MM.1S (cell line): ENCODE measurements around the gene PCAT6.

Experiments used
- DNase-seq: peaks from one replicate; pipeline ENCODE4 v3.0.0-alpha.2; 2015
- H2AFZ ChIP-seq: fragments of 300-600 bp; sonication (generic); 2 replicates; pipeline ENCODE4 v1.6.0; 2016; ENCODE audit warnings: antibody characterized with exemption, low read length
- H3F3A ChIP-seq: fragments of 300-600 bp; sonication (generic); 2 replicates; pipeline ENCODE4 v1.6.1; 2016; ENCODE audit warnings: mild to moderate bottlenecking, antibody characterized with exemption, low read length, moderate library complexity, mixed read lengths; ENCODE audit not compliant: insufficient read depth
- H3K27ac ChIP-seq: fragments of 300-600 bp; sonication (generic); 2 replicates; pipeline ENCODE4 v1.5.1; 2016; ENCODE audit warnings: mild to moderate bottlenecking, low read length
- H3K27me3 ChIP-seq: fragments of 300-600 bp; sonication (generic); replicated peaks from 2 replicates; pipeline ENCODE4 v1.6.0; 2016; ENCODE audit warnings: low read length; ENCODE audit not compliant: insufficient read depth
- H3K36me3 ChIP-seq: fragments of 300-600 bp; sonication (generic); replicated peaks from 2 replicates; pipeline ENCODE4 v1.6.1; 2016; ENCODE audit warnings: mild to moderate bottlenecking, low read length, mixed read lengths; ENCODE audit not compliant: insufficient read depth
- H3K4me1 ChIP-seq: fragments of 300-600 bp; sonication (generic); 2 replicates; pipeline ENCODE4 v1.6.1; 2016; ENCODE audit warnings: low read length, mixed read lengths
- H3K4me2 ChIP-seq: fragments of 300-600 bp; sonication (generic); 2 replicates; pipeline ENCODE4 v1.6.0; 2016; ENCODE audit warnings: low read depth, low read length
- H3K4me3 ChIP-seq: fragments of 300-600 bp; sonication (generic); 2 replicates; pipeline ENCODE4 v1.5.1; 2016; ENCODE audit warnings: low read length, mixed read lengths
- H3K79me2 ChIP-seq: fragments of 300-600 bp; sonication (generic); 2 replicates; pipeline ENCODE4 v1.6.1; 2016; ENCODE audit warnings: mixed run types, low read length, mixed read lengths
- H3K9ac ChIP-seq: fragments of 300-600 bp; sonication (generic); 2 replicates; pipeline ENCODE4 v1.6.1; 2016; ENCODE audit warnings: low read length, mixed read lengths
- H3K9me2 ChIP-seq: fragments of 300-600 bp; sonication (generic); replicated peaks from 2 replicates; pipeline ENCODE4 v1.6.1; 2016; ENCODE audit warnings: mild to moderate bottlenecking, low read length, mixed read lengths; ENCODE audit not compliant: insufficient read depth
- H3K9me3 ChIP-seq: fragments of 300-600 bp; sonication (generic); replicated peaks from 2 replicates; pipeline ENCODE4 v1.6.1; 2016; ENCODE audit warnings: mild to moderate bottlenecking, low read length, mixed read lengths; ENCODE audit not compliant: insufficient read depth
- H4K20me1 ChIP-seq: fragments of 300-600 bp; sonication (generic); 2 replicates; pipeline ENCODE4 v1.6.1; 2016; ENCODE audit warnings: mild to moderate bottlenecking, low read length, moderate library complexity, mixed read lengths; ENCODE audit not compliant: insufficient read depth
- EZH2 ChIP-seq: fragments of 300-600 bp; sonication (generic); optimal IDR thresholded peaks from 2 replicates; pipeline ENCODE3; 2017; ENCODE audit warnings: low read depth, mild to moderate bottlenecking, antibody characterized with exemption, low read length, mixed read lengths
- EZH2phosphoT487 ChIP-seq: fragments of 300-600 bp; sonication (generic); IDR thresholded peaks from 2 replicates; pipeline ENCODE4 v1.6.1; 2018; ENCODE audit warnings: antibody characterized with exemption, low read length
- TF ChIP-seq, protein P1 (sequence below): fragments of 300-600 bp; sonication (generic); IDR thresholded peaks from 2 replicates; pipeline ENCODE4 v1.5.1; 2016; ENCODE audit warnings: antibody characterized with exemption, low read length, mixed read lengths

PCAT6 gene

DNA sequence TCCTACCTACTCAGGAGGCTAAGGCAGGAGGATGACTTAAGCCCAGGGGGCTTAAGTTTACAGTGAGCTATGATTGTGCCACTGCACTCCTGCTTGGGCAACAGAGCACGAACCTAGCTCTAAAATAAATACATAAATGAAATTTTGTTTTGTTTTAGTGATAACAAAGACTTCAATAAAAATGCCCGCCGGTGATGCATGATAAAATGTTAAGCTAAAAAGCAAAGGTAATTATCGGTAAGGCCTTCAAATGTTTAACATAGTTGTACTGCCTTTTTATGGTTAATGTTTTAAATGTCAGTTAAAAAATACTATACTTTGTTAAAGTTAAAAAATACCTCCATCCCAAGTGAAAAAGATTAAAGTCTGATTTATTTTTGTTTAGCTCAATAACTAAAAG lies 29.6 kb upstream of the PCAT6 start:
- no peaks in the 10 kb centered on the region for H3K9me2 ChIP-seq
- H3K4me3 ChIP-seq: no peak overlapping the region
- no peaks in the 10 kb centered on the region for H3K79me2 ChIP-seq
- no peaks in the 10 kb centered on the region for H3K9me3 ChIP-seq
- TF ChIP-seq EZH2: no peak
- TF ChIP-seq, protein P1, sequence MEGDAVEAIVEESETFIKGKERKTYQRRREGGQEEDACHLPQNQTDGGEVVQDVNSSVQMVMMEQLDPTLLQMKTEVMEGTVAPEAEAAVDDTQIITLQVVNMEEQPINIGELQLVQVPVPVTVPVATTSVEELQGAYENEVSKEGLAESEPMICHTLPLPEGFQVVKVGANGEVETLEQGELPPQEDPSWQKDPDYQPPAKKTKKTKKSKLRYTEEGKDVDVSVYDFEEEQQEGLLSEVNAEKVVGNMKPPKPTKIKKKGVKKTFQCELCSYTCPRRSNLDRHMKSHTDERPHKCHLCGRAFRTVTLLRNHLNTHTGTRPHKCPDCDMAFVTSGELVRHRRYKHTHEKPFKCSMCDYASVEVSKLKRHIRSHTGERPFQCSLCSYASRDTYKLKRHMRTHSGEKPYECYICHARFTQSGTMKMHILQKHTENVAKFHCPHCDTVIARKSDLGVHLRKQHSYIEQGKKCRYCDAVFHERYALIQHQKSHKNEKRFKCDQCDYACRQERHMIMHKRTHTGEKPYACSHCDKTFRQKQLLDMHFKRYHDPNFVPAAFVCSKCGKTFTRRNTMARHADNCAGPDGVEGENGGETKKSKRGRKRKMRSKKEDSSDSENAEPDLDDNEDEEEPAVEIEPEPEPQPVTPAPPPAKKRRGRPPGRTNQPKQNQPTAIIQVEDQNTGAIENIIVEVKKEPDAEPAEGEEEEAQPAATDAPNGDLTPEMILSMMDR: no peak
- no peak for TF ChIP-seq EZH2phosphoT487
- no peaks in the 10 kb centered on the region for H3K36me3 ChIP-seq
- no peaks in the 10 kb centered on the region for H3K4me1 ChIP-seq
- no peak overlapping the region for H3K4me2 ChIP-seq
- H3F3A ChIP-seq: no peaks in the 10 kb centered on the region
- H3K27me3 ChIP-seq: no peaks in the 10 kb centered on the region
- H3K27ac ChIP-seq: no peak overlapping the region
- H3K9ac ChIP-seq: no peak overlapping the region
- no peaks in the 10 kb centered on the region for H4K20me1 ChIP-seq
- no peak overlapping the region for H2AFZ ChIP-seq
- DNase-seq: no peak

DNA sequence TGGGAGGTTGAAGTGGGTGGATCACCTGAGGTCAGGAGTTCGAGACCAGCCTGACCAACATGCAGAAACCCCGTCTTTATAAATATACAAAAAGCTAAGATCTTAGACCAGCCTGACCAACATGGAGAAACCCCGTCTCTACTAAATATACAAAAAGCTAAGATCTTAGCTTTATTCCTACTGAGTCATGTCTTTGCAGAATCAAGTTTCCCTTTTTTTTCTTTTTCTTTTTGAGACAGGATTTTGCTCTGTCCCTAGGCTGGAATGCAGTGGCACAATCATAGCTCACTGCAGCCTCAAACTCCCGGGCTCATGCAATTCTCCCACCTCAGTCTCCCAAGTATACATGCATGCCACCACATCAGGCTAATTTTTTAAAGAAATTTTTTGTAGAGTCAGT lies 23.9 kb upstream of the PCAT6 start:
- no peaks in the 10 kb centered on the region for H3K27me3 ChIP-seq
- H2AFZ ChIP-seq: no peak overlapping the region
- no peaks in the 10 kb centered on the region for H3K4me1 ChIP-seq
- no peak overlapping the region for H3K4me3 ChIP-seq
- H3K27ac ChIP-seq: no peak overlapping the region
- H3K36me3 ChIP-seq: no peaks in the 10 kb centered on the region
- H3K9me3 ChIP-seq: no peaks in the 10 kb centered on the region
- H3K4me2 ChIP-seq: no peak overlapping the region
- TF ChIP-seq, protein P1: no peak
- TF ChIP-seq EZH2 (no peak), EZH2phosphoT487 (no peak)
- H3K9me2 ChIP-seq: no peaks in the 10 kb centered on the region
- no peak for DNase-seq
- H3F3A ChIP-seq: no peaks in the 10 kb centered on the region
- no peak overlapping the region for H3K9ac ChIP-seq
- no peaks in the 10 kb centered on the region for H3K79me2 ChIP-seq
- H4K20me1 ChIP-seq: no peaks in the 10 kb centered on the region

DNA sequence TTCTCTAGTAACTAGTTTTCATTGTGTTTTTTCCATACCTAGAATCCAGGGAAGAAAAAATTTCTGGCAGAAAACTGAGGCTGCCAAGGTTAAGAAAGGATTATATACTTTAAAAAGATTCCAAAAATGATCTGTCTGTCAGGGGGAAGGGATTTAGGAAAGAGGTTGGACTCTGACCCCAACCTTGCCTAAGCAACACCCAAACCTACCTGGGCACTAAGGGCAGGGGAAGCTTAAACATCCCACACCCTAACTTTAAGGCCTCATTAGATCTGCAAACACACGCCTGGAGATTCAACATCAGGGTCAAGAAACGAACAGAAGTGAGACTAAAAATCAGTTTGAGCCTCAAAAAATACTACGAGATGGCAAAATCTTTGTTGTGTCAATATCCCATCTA lies 22.0 kb upstream of the PCAT6 start:
- TF ChIP-seq EZH2: no peak
- TF ChIP-seq, protein P1: no peak
- no peak for TF ChIP-seq EZH2phosphoT487
- no peaks in the 10 kb centered on the region for H3K79me2 ChIP-seq
- no peak for DNase-seq
- H3K27ac ChIP-seq: no peak overlapping the region
- H3K27me3 ChIP-seq: no peaks in the 10 kb centered on the region
- no peaks in the 10 kb centered on the region for H4K20me1 ChIP-seq
- H3K9me3 ChIP-seq: no peaks in the 10 kb centered on the region
- H3K4me1 ChIP-seq: no peaks in the 10 kb centered on the region
- H3K36me3 ChIP-seq: no peaks in the 10 kb centered on the region
- H3F3A ChIP-seq: no peaks in the 10 kb centered on the region
- no peak overlapping the region for H3K4me3 ChIP-seq
- no peak overlapping the region for H2AFZ ChIP-seq
- no peak overlapping the region for H3K9ac ChIP-seq
- no peaks in the 10 kb centered on the region for H3K9me2 ChIP-seq
- no peak overlapping the region for H3K4me2 ChIP-seq
